ENCODE measurements around the gene FLNB.

GRCh38 chr3:58193682-58194407 lies 185.6 kb downstream of the FLNB start:
- no peak for TF ChIP-seq SREBF2 (IDR thresholded peaks at IDR 0.05; ENCODE audit: low read length)
- no peak for TF ChIP-seq NFIC (IDR thresholded peaks at IDR 0.05; ENCODE audit: low read depth, low read length)
- TF ChIP-seq HDAC6 (IDR thresholded peaks at IDR 0.05; ENCODE audit: unreplicated experiment) = no peak
- no peak for TF ChIP-seq JUND (IDR thresholded peaks at IDR 0.05; ENCODE audit: low read depth, low read length)
- no peak for TF ChIP-seq CBX3 (IDR thresholded peaks at IDR 0.05; ENCODE audit: borderline replicate concordance, low read depth)
- TF ChIP-seq SMC3 (IDR thresholded peaks at IDR 0.05; ENCODE audit: borderline replicate concordance, low read length) = no peak
- TF ChIP-seq CHD1 (IDR thresholded peaks at IDR 0.05; ENCODE audit: low read depth, low read length) = no peak
- TF ChIP-seq BACH1 (IDR thresholded peaks at IDR 0.05; ENCODE audit: borderline replicate concordance) = no peak
- TF ChIP-seq ZNF592 (IDR thresholded peaks at IDR 0.05) = no peak
- no peak for TF ChIP-seq EZH2 (IDR thresholded peaks at IDR 0.05; ENCODE audit: borderline replicate concordance, control insufficient read depth, low read depth, low read length)

Data from GM12878 (cell line).